ENCODE data around the gene PPM1E. TPM values are rescaled to one million over a fixed set of nuclear protein-coding genes. Genes with fewer than 3 reads are reported as not detected.
A peak's percentile ranks its signal among the peaks of the same experiment; 100 is the strongest.

Gene PPM1E
- polyA plus RNA-seq, 2 of the 4 experiments (the other 2 are of a cell fraction): 0.05 to 0.25 TPM

DNA sequence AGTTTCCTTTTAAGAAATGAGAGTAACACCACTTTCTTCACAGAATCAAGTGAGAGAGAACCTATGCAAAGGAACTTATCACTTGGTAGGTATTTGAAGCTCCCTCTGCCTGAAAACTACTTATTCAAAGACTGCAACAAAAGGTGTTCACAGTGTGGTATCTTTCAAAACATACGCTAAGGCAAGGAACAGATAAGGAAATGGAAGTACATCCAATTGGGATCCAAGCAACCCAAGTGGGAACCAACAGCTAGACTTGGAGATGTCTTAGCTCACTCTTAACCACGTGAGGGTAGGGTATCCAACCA lies 431 bp upstream of the PPM1E start:
- POLR2A ChIA-PET: no interaction called here
- Histone ChIP-seq H3K9me3 (no peaks in the 10 kb centered on the region), H3K27ac (no peak overlapping the region), H3K4me3 (peak overlapping the region; percentile 66), H3K4me1 (peaks cover 6% of the 10 kb centered on the region; the same call in 2 of the 3 replicates), H3K4me2 (peak overlapping the region; percentile 88)
- DNase-seq (ENCODE audit: low read depth in 1 of 2, low spot score in 1 of 2) (peak in 1 of 2 experiments; percentile 46), ATAC-seq (no peak; a peak in 1 of 6 replicates), FAIRE-seq (no peak)
- 32% methylated on average over 2 of the region's 2 CpGs for WGBS (ENCODE audit: missing lambda C conversion rate)
- CTCF ChIA-PET: interaction anchor here (0.6 to 2.8 kb wide), 4 partner anchors 9 to 238 kb away, joined by 3 to 7 read pairs (median 3); no protein-coding TSS in a partner anchor
- TF ChIP-seq EHMT2 (IDR thresholded peaks at IDR 0.05; ENCODE audit: low read depth) (peak; percentile 52; the same call in 1 of the 2 replicates), ZNF302 (CRISPR knock-in tag; IDR thresholded peaks at IDR 0.05) (no peak), JUNB (IDR thresholded peaks at IDR 0.05) (no peak)
- TF ChIP-seq, protein P1, sequence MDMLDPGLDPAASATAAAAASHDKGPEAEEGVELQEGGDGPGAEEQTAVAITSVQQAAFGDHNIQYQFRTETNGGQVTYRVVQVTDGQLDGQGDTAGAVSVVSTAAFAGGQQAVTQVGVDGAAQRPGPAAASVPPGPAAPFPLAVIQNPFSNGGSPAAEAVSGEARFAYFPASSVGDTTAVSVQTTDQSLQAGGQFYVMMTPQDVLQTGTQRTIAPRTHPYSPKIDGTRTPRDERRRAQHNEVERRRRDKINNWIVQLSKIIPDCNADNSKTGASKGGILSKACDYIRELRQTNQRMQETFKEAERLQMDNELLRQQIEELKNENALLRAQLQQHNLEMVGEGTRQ (IDR thresholded peaks at IDR 0.05): 0 out of 2 replicates have a peak, but pooled peaks have one; percentile 36

DNA sequence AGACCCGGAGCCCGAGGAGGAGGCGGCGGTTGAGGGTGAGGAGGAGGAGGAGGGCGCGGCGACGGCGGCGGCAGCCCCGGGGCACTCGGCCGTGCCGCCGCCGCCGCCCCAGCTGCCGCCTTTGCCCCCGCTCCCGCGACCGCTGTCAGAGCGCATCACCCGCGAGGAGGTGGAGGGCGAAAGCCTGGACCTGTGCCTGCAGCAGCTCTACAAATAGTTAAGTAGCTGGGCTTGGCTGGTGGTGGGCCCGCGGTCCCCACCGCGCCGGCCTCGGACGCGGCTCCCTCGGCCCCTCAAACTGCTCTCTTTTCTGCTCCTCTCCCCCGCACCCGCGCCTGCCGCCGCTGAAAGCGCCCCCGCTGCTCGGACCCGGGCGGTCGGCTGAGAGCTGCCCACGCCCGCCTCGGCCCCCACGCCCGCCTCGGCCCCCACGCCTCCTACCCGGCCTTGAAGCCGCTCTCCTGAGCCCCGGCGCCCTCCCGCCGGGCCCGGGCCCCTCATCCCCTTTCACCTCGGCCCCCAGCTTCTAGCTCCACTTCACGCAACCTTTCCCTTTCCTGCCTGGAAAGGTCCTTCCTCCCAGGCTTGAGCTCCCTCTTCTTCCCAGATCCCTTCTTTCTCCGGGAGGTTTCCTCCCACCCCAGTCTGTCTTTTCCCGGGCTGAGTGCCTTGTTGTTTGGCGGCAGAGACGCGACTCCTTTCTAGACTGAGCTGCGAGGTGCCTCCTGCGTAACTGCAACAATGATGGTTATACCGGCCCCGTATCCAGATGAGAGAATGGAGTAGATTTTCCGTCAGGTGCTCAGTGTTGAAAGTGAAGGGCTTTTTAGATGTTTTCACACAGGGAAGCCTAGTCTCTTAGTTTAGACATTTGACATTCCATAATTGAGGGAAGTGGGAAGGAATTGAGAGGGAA lies 850 bp downstream of the PPM1E start:
- DNase-seq (ENCODE audit: low read depth in 1 of 2, low spot score in 1 of 2) (no peak), ATAC-seq (peak; percentile 27 to 56; a peak in 4 of 6 replicates), FAIRE-seq (no peak)
- ChIA-PET POLR2A (no interaction called here), CTCF (interaction anchor here (0.7 to 2.8 kb wide), 5 partner anchors 18 to 237 kb away, joined by 3 to 7 read pairs (median 3); no protein-coding TSS in a partner anchor)
- TF ChIP-seq RNF2 (IDR thresholded peaks at IDR 0.05; ENCODE audit: borderline replicate concordance, low read depth) (peak; percentile 53; the same call in 1 of the 2 replicates), NFE2L2 (conservative IDR thresholded peaks at IDR 0.05; ENCODE audit: low read length) (no peak), FOSL2 (IDR thresholded peaks at IDR 0.05) (no peak), FOSL2 (CRISPR knock-in tag; IDR thresholded peaks at IDR 0.05) (no peak), ZC3H11A (IDR thresholded peaks at IDR 0.05) (no peak), RFX5 (IDR thresholded peaks at IDR 0.05) (no peak)
- TF ChIP-seq, protein P2, sequence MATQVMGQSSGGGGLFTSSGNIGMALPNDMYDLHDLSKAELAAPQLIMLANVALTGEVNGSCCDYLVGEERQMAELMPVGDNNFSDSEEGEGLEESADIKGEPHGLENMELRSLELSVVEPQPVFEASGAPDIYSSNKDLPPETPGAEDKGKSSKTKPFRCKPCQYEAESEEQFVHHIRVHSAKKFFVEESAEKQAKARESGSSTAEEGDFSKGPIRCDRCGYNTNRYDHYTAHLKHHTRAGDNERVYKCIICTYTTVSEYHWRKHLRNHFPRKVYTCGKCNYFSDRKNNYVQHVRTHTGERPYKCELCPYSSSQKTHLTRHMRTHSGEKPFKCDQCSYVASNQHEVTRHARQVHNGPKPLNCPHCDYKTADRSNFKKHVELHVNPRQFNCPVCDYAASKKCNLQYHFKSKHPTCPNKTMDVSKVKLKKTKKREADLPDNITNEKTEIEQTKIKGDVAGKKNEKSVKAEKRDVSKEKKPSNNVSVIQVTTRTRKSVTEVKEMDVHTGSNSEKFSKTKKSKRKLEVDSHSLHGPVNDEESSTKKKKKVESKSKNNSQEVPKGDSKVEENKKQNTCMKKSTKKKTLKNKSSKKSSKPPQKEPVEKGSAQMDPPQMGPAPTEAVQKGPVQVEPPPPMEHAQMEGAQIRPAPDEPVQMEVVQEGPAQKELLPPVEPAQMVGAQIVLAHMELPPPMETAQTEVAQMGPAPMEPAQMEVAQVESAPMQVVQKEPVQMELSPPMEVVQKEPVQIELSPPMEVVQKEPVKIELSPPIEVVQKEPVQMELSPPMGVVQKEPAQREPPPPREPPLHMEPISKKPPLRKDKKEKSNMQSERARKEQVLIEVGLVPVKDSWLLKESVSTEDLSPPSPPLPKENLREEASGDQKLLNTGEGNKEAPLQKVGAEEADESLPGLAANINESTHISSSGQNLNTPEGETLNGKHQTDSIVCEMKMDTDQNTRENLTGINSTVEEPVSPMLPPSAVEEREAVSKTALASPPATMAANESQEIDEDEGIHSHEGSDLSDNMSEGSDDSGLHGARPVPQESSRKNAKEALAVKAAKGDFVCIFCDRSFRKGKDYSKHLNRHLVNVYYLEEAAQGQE (IDR thresholded peaks at IDR 0.05): 0 out of 2 replicates have a peak, but pooled peaks have one; percentile 34
- TF ChIP-seq, protein P3, sequence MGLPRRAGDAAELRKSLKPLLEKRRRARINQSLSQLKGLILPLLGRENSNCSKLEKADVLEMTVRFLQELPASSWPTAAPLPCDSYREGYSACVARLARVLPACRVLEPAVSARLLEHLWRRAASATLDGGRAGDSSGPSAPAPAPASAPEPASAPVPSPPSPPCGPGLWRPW (IDR thresholded peaks at IDR 0.05): no peak
- TF ChIP-seq, protein P4, sequence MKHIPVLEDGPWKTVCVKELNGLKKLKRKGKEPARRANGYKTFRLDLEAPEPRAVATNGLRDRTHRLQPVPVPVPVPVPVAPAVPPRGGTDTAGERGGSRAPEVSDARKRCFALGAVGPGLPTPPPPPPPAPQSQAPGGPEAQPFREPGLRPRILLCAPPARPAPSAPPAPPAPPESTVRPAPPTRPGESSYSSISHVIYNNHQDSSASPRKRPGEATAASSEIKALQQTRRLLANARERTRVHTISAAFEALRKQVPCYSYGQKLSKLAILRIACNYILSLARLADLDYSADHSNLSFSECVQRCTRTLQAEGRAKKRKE (CRISPR knock-in tag; IDR thresholded peaks at IDR 0.05; ENCODE audit: low read depth): no peak
- Histone ChIP-seq H3K4me3 (peak overlapping the region; percentile 66), H3K9me3 (no peaks in the 10 kb centered on the region), H3K27ac (peak overlapping the region in 1 of 2 experiments; percentile 72; a peak in 4 of 6 replicates), H3K4me2 (peak overlapping the region; percentile 88), H3K4me1 (peaks cover 6% of the 10 kb centered on the region; the same call in 2 of the 3 replicates)
- WGBS (ENCODE audit: missing lambda C conversion rate): 32% methylated on average over 28 of the region's 72 CpGs

DNA sequence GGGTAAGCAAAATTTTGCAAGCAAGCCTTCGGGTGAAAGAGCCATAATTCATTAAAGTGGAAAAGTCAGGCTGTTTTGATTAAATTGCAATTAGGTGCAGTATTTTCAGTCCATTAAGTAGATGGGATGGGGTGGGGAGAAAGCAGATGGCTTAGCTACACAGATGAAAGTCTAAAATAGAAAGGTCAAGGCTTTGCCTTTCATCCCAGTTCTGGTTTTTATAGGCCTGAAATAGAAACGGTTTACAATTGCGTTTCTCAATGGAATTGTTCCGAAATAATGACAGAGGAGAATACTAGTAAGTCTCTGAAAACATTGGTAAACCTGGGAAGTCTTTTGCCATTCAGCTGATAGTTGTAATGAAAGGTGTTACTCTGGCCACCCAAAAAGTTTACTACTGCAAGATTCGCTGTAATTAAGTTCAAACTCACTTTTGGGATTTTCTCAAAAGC lies 1.5 kb downstream of the PPM1E start:
- ATAC-seq: no peak
- peak; percentile 7 for FAIRE-seq
- no peak overlapping the region; the same call in 1 of the 3 replicates for H3K4me2 ChIP-seq
- WGBS (ENCODE audit: missing lambda C conversion rate): 73% methylated on average over 5 of the region's 5 CpGs
- CTCF ChIA-PET: interaction anchor here (0.8 to 2.8 kb wide), 4 partner anchors 15 to 238 kb away, joined by 3 to 7 read pairs (median 3); no protein-coding TSS in a partner anchor
- TF ChIP-seq POLR2AphosphoS2 (conservative IDR thresholded peaks at IDR 0.05; ENCODE audit: low read length) (no peak), RNF2 (IDR thresholded peaks at IDR 0.05; ENCODE audit: borderline replicate concordance, low read depth) (no peak), HOXA7 (CRISPR knock-in tag; IDR thresholded peaks at IDR 0.05) (no peak), ZFP36 (IDR thresholded peaks at IDR 0.05; ENCODE audit: borderline replicate concordance, partially characterized antibody) (no peak), FOSL2 (IDR thresholded peaks at IDR 0.05) (no peak), FOSL2 (CRISPR knock-in tag; IDR thresholded peaks at IDR 0.05) (no peak)
- no peak for DNase-seq (ENCODE audit: low read depth in 1 of 2, low spot score in 1 of 2)
- H3K9me3 ChIP-seq: no peaks in the 10 kb centered on the region
- POLR2A ChIA-PET: no interaction called here
- peaks cover 6% of the 10 kb centered on the region; the same call in 2 of the 3 replicates for H3K4me1 ChIP-seq
- no peak overlapping the region for H3K27ac ChIP-seq
- no peak overlapping the region; the same call in 2 of the 3 replicates for H3K4me3 ChIP-seq

Data from A549 (cell line).